AG04449 (cell line): ENCODE data around the gene FAM3B.

Experiments
- CTCF ChIA-PET: fragments of 350-600 bp; formaldehyde crosslinking; extraction: SDS; loops from one replicate; lab custom pipeline; 2021; ENCODE audit warnings: antibody characterized with exemption; lab: Yijun Ruan, JAX
- POLR2A ChIA-PET: fragments of 400-600, 350-600 bp; formaldehyde crosslinking; extraction: SDS; loops from one replicate; lab custom pipeline; 2020; ENCODE audit warnings: antibody characterized with exemption, inconsistent platforms; lab: Yijun Ruan, JAX
- DNase-seq: peaks from one replicate; pipeline ENCODE4 v3.0.0-alpha.2; 2010; ENCODE audit warnings: low read depth, low spot score
- H3K4me3 ChIP-seq: 2 replicates; pipeline ENCODE4 v1.5.1; 2011; ENCODE audit warnings: low read depth, mild to moderate bottlenecking, control low read depth, low read length
- TF ChIP-seq, protein P1 (sequence below): IDR thresholded peaks from one replicate; pipeline ENCODE4 v1.5.1; 2011; ENCODE audit warnings: mild to moderate bottlenecking, moderate library complexity, low read length, control low read depth, inconsistent platforms; ENCODE audit not compliant: insufficient read depth; ENCODE audit errors: missing control alignments

The FAM3B gene

DNA sequence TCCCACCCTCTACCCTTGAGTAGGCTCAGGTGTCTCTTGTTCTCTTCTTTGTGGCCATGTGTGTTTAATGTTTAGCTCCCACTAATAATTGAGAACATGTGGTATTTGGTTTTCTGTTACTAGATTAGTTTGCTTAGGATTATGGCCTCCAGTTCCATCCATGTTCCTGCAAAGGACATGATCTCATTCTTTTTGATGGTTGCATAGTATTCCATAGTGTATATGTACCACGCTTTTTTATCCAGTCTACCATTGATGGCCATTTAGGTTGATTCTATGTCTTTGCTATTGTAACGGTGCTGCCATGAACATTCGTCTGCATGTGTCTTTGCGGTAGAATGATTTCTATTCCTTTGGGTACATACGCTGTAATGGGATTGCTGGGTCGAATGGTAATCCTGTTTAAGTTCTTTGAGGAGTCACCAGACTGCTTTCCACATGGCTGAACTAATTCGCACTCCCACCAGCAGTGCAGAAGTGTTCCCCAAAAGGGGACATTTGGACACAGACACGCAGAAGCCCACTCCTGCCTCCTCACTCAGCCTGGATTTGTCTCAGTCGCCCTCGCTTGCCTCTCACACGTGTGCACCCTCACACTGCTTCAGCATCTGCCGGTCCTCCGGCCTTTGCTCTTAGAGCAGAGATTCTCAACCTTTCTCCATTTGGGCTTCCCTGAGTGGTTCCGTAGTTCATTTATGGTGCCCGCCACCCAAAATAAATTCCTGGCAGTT is 48.9 kb downstream of the FAM3B start:
- no peak overlapping the region for H3K4me3 ChIP-seq
- CTCF ChIA-PET, result no interaction called here
- TF ChIP-seq, protein P1, sequence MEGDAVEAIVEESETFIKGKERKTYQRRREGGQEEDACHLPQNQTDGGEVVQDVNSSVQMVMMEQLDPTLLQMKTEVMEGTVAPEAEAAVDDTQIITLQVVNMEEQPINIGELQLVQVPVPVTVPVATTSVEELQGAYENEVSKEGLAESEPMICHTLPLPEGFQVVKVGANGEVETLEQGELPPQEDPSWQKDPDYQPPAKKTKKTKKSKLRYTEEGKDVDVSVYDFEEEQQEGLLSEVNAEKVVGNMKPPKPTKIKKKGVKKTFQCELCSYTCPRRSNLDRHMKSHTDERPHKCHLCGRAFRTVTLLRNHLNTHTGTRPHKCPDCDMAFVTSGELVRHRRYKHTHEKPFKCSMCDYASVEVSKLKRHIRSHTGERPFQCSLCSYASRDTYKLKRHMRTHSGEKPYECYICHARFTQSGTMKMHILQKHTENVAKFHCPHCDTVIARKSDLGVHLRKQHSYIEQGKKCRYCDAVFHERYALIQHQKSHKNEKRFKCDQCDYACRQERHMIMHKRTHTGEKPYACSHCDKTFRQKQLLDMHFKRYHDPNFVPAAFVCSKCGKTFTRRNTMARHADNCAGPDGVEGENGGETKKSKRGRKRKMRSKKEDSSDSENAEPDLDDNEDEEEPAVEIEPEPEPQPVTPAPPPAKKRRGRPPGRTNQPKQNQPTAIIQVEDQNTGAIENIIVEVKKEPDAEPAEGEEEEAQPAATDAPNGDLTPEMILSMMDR, result no peak
- no peak for DNase-seq
- POLR2A ChIA-PET, result no interaction called here

- CTCF ChIA-PET, result interaction anchor here (0.6 to 0.9 kb wide), 2 partner anchors 83 to 90 kb away, joined by 3 to 4 read pairs; no protein-coding TSS in a partner anchor
- POLR2A ChIA-PET, result no interaction called here
- TF ChIP-seq, protein P1, result no peak
- DNase-seq, result peak; percentile 29
- no peak overlapping the region for H3K4me3 ChIP-seq
These were observed 50.0 kb downstream of the FAM3B start for GRCh38 chr21:41366522-41367151.

DNA sequence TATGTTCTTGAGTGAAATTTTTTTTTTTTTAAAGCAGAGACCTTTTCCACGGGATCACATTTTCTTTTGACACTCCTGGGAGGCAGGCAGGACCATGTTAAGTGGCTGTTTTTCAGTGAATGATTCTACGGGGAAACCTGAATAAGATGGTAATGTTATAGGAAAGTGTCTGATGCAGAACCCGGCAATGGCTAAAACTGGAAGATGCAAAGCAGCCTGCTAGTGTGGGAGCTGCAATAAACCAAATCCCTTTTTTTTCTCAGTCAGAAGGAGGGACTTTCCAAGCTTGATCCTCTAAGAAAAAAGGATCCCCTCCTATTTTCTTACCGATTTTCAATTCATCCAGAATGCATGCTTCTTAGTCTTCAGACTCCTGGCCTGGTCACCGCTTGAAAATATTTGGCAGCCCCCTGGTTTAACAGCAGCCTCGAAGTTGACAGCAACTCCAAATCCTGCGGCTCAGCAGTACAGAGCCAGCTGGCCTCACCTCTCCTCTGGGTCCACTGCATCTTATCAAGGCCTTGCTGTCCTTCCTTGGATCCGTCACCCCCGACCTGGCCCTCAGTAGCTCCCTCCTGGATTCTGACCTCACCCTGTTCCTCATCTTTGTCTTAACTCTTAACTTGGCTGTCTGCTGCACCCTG is 50.8 kb downstream of the FAM3B start:
- TF ChIP-seq, protein P1, result no peak
- POLR2A ChIA-PET, result no interaction called here
- no peak overlapping the region for H3K4me3 ChIP-seq
- CTCF ChIA-PET, result interaction anchor here (0.6 to 0.9 kb wide), 2 partner anchors 84 to 89 kb away, joined by 3 to 4 read pairs; no protein-coding TSS in a partner anchor
- no peak for DNase-seq

- POLR2A ChIA-PET, result no interaction called here
- DNase-seq, result no peak
- CTCF ChIA-PET, result interaction anchor here (0.9 kb wide), 1 partner anchor 85 kb away, joined by 3 read pairs; no protein-coding TSS in a partner anchor
- TF ChIP-seq, protein P1, result no peak
- no peak overlapping the region for H3K4me3 ChIP-seq
These were observed 51.5 kb downstream of the FAM3B start for GRCh38 chr21:41367945-41368734.

GRCh38 chr21:41368735-41369104 is 52.1 kb downstream of the FAM3B start:
- no peak for DNase-seq
- ChIA-PET POLR2A (no interaction called here), CTCF (interaction anchor here (0.9 kb wide), 1 partner anchor 89 kb away, joined by 3 read pairs; no protein-coding TSS in a partner anchor)
- H3K4me3 ChIP-seq, result no peak overlapping the region
- TF ChIP-seq, protein P1, result no peak
